Measurements from ENCODE around the gene SIPA1L3.

GRCh38 chr19:37948362-37948761 lies 41.4 kb downstream of the SIPA1L3 start:
- TF ChIP-seq MAX (IDR thresholded peaks at IDR 0.05) (no peak), EP300 (IDR thresholded peaks at IDR 0.05; ENCODE audit: borderline replicate concordance) (no peak), TAF1 (IDR thresholded peaks at IDR 0.05; ENCODE audit: low read depth) (no peak)

All from Ishikawa (cell line).